ENCODE results near the gene ATP2C2.

ATP2C2 gene

GRCh38 chr16:84458606-84459532 is 90.5 kb downstream of the ATP2C2 start:
- H3K36me3 ChIP-seq (ENCODE audit: control insufficient read depth in 2 of 2, insufficient read depth in 1 of 2, low read length in 2 of 2): peaks cover 0 to 6% of the 10 kb centered on the region in 2 experiments; a peak in 1 of 3 replicates
- CTCF ChIA-PET: no interaction called here
- no peak overlapping the region for H3K4me3 ChIP-seq (ENCODE audit: low read depth, low read length)
- no peak overlapping the region for H3K27ac ChIP-seq (ENCODE audit: extremely low read depth, low read depth, low read length)
- no peaks in the 10 kb centered on the region for H3K4me1 ChIP-seq (ENCODE audit: control insufficient read depth, insufficient read depth, low read length)
- no peaks in the 10 kb centered on the region for H3K9me3 ChIP-seq (ENCODE audit: control insufficient read depth, insufficient read depth, low read depth, low read length)
- TF ChIP-seq ZNF645 (tag by site-specific recombination; IDR thresholded peaks at IDR 0.05) (no peak), ZNF248 (tag by site-specific recombination; IDR thresholded peaks at IDR 0.05) (no peak), YY2 (tag by site-specific recombination; IDR thresholded peaks at IDR 0.05) (no peak), ZNF426 (tag by site-specific recombination; IDR thresholded peaks at IDR 0.05) (no peak), PRDM2 (tag by site-specific recombination; IDR thresholded peaks at IDR 0.05; ENCODE audit: borderline replicate concordance) (no peak), ZNF704 (tag by site-specific recombination; IDR thresholded peaks at IDR 0.05) (no peak)
- POLR2A ChIA-PET: no interaction called here

GRCh38 chr16:84459533-84459894 is 91.2 kb downstream of the ATP2C2 start:
- Histone ChIP-seq H3K4me3 (ENCODE audit: low read depth, low read length) (no peak overlapping the region), H3K4me1 (ENCODE audit: control insufficient read depth, insufficient read depth, low read length) (no peaks in the 10 kb centered on the region), H3K9me3 (ENCODE audit: control insufficient read depth, insufficient read depth, low read depth, low read length) (no peaks in the 10 kb centered on the region), H3K27ac (ENCODE audit: extremely low read depth, low read depth, low read length) (no peak overlapping the region), H3K36me3 (ENCODE audit: control insufficient read depth in 2 of 2, insufficient read depth in 1 of 2, low read length in 2 of 2) (peaks cover 0 to 6% of the 10 kb centered on the region in 2 experiments; a peak in 1 of 3 replicates)
- POLR2A ChIA-PET: no interaction called here
- CTCF ChIA-PET: no interaction called here
- no peak for TF ChIP-seq ZBTB49 (tag by site-specific recombination; IDR thresholded peaks at IDR 0.05; ENCODE audit: low read depth)
- TF ChIP-seq ZFP37 (tag by site-specific recombination; IDR thresholded peaks at IDR 0.05): no peak
- TF ChIP-seq ZNF18 (tag by site-specific recombination; IDR thresholded peaks at IDR 0.05): no peak
- no peak for TF ChIP-seq ZNF266 (tag by site-specific recombination; IDR thresholded peaks at IDR 0.05; ENCODE audit: low read depth)
- TF ChIP-seq ELK4 (IDR thresholded peaks at IDR 0.05; ENCODE audit: borderline replicate concordance, low read depth, low read length): no peak
- TF ChIP-seq ZNF341 (tag by site-specific recombination; IDR thresholded peaks at IDR 0.05; ENCODE audit: low read depth): no peak
- TF ChIP-seq OSR2 (tag by site-specific recombination; IDR thresholded peaks at IDR 0.05): no peak

Measured in HEK293 (cell line).